ENCODE measurements around the gene RBMY1D.
"Not testable (repeated sequence)": the region's sequence is repeated elsewhere in the genome, so short reads cannot be mapped to it uniquely, and the experiment has no call there.

RBMY1D gene

DNA sequence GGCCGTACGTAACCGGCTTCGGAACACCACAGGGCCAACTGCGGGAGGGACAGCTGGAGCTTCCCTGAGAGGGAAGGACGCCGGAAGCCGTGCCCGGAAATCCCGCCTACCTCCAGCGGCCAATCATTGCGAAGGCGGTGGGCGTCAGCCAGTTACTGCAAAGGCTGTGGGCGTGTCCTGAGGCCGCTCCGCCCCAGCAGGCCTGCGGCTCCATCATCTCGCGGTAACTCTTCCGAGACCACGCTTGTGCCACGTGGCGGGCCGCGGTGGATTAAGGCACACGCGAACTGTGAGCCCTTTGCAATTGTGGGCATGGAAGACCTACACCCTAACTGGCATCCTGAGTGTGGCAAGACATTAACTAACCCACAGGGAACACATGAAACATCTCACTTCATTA is at the start of gene RBMY1D:
Gene RBMY1D (minus strand): TSS at position 101 of the 400 bp plus-strand sequence. CDS start 2,013 bp downstream, outside the sequence.
- DNase-seq (ENCODE audit: low read depth in 2 of 3, low spot score in 2 of 3) = not testable (repeated sequence)

GRCh38 chrY:21917932-21918331 is 23.6 kb upstream of the RBMY1D start, which contains the start of gene RBMY1E:
RBMY1E (minus strand) TSS chrY:21918032; CDS start chrY:21916054, 1,978 bp downstream.
- DNase-seq (ENCODE audit: low read depth in 2 of 3, low spot score in 2 of 3) = not testable (repeated sequence)

DNA sequence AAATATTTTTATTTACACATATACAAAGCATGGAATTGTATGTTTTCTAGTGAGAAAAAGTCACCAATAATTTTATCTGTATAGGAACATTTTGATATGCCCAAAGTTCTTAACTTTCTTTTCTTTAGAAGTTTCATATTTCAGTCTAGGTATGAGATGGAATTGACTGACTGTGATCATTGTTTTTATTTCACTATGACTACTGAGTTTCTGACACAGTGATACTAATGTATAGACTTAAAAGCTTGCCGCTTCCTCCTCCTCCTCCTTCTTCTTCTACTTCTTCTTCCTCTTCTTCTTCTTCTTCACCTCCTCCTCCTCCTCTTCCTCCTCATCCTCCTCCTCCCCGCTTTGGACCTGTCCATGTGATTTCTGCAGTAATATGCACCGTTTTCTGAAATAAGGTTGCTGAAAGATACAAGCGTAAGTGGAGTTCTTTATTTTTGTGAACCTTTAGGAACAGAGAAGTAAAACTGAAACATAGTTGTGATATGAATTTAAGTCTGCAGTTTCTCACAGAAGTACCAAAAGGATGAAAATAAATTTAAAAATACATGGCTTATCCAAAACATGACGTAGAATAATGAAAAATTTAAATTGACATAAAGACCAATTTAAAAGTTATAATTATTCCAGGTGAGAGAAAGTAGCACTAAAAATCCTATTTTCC is 24.8 kb downstream of the RBMY1D start:
- DNase-seq (ENCODE audit: low read depth in 2 of 3, low spot score in 2 of 3) = not testable (repeated sequence)

GRCh38 chrY:21845481-21845880 is 48.8 kb downstream of the RBMY1D start:
- DNase-seq (ENCODE audit: low read depth in 2 of 3, low spot score in 2 of 3) = no peak

DNA sequence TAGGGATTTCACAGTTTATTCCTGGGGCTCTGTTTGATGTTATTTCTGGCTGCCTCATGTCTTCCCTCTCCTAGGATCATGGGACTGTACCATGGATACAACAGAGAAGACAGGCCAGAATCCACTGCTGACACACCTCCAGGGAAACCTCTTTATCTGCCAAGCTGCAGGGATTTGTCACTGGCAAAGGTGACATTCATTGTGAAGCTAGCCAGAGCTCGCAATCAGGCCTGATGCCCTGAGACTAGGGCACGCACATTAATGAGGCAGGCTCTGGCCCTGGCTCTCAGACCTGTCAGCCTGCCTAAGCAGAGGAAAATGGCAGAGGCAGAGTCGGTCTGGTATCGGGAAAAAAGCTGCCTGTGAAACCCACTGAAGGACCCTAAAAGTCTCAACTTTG is 52.2 kb downstream of the RBMY1D start:
- no peak for DNase-seq (ENCODE audit: low read depth in 2 of 3, low spot score in 2 of 3)

DNA sequence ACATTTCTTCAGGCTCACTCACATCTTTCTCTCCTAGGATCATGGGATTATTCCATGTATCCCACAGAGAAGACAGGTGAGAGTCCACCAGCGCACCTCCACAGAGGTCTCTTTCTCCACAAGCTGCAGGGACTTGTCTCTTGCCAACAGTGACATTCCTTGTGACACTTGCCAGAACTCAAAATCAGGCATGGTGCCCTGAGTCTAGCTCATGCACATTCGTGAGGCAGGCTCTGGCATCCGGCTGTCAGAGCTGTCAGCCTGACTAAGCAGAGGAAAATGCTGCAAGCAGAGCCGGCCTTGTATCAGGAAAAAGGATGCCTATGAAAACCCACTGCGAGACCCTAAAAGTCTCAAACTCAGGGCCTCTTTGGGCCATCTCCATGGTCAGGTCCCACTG is 54.8 kb downstream of the RBMY1D start:
- no peak for DNase-seq (ENCODE audit: low read depth in 2 of 3, low spot score in 2 of 3)

GRCh38 chrY:21836343-21836742 is 58.0 kb downstream of the RBMY1D start:
- no peak for DNase-seq (ENCODE audit: low read depth in 2 of 3, low spot score in 2 of 3)

GRCh38 chrY:21835052-21835451 is 59.3 kb downstream of the RBMY1D start:
- DNase-seq (ENCODE audit: low read depth in 2 of 3, low spot score in 2 of 3) = no peak
